ENCODE results near the gene HSBP1. TPM values are rescaled to one million over a fixed set of nuclear protein-coding genes. Genes with fewer than 3 reads are reported as not detected.
A peak's percentile ranks its signal among the peaks of the same experiment; 100 is the strongest.

Gene HSBP1
- total RNA-seq, 1 donor from 2014 or later = 87.6 TPM

DNA sequence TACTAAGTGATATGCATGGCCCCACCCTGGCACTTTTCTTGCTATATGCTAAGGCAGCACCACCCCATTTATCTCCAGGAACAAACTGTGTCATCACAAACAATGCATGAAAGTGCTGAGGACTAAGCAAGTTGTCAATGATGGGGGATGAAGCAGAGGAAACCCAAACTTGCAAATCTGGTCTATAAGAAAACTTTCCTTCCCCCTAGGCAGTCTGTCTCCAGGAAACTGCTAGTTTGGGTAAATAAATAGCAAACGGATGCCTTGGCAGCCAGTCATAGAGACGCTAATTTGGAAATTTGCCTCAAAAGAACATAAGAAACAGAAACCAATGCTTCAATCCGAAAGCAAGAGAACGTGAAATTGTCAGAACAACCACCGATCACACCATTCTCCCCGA lies 5.6 kb upstream of the HSBP1 start:
- peaks cover 5% of the 10 kb centered on the region for H3K4me1 Mint-ChIP-seq
- no peak overlapping the region for H3K4me3 Mint-ChIP-seq
- H3K9ac ChIP-seq = no peak overlapping the region
- no peak for DNase-seq (ENCODE audit: low spot score)
- H2AFZ ChIP-seq (replicated peaks) = peak overlapping the region; percentile 60
- H4K20me1 ChIP-seq (ENCODE audit: low read depth) = no peaks in the 10 kb centered on the region
- H3K36me3 ChIP-seq = no peaks in the 10 kb centered on the region
- no peak for TF ChIP-seq EZH2 (IDR thresholded peaks at IDR 0.05)
- no peak for TF ChIP-seq EZH2phosphoT487 (IDR thresholded peaks at IDR 0.05)
- no peak for TF ChIP-seq CTCF (IDR thresholded peaks at IDR 0.05)
- H3K27ac Mint-ChIP-seq = no peak overlapping the region
- H3K27me3 ChIP-seq = no peaks in the 10 kb centered on the region
- no peaks in the 10 kb centered on the region for H3K9me3 ChIP-seq (ENCODE audit: low read depth)
- H3K36me3 Mint-ChIP-seq = peaks cover 2% of the 10 kb centered on the region
- no peaks in the 10 kb centered on the region for H3K4me1 ChIP-seq
- H3F3A ChIP-seq (ENCODE audit: low read depth) = no peaks in the 10 kb centered on the region
- no peak overlapping the region for H3K4me3 ChIP-seq
- H3K27me3 Mint-ChIP-seq (ENCODE audit: insufficient read depth, low read depth) = peaks cover 6% of the 10 kb centered on the region
- H3K4me2 ChIP-seq = no peak overlapping the region
- H3K27ac ChIP-seq = no peak overlapping the region
- H3K9me3 Mint-ChIP-seq = peaks cover 2% of the 10 kb centered on the region
- no peaks in the 10 kb centered on the region for H3K79me2 ChIP-seq (ENCODE audit: low read depth)

DNA sequence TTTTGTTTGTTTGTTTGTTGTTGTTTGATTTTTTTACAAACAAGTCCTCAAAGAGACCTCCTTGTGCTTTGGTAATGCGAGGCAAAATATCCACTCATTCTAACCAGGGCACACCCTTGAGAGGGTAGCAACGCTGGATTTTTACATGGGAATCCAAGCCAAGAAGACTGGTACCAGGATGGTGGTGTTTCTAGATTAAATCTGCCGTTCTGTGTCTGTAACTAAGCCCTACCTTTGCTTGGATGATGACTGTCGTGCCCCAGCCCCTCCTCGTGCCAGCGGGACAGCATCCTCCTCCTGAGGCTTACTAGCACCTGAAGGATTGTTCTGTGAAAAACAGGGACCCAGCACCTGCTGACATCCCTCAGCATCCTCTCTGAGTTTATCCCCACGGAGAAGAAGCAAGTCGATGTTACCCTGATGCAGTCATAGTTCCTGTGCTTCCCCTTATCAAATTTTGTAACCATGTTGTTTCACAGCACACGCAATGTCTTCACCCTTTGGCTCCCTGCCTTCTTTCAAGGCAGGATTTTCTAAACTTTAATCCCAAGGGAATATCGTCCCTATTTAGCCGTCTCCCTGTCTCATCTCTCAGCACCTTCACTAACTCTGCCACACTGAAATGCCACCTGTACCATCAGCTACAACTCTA lies 5.1 kb upstream of the HSBP1 start:
- Histone ChIP-seq H3F3A (ENCODE audit: low read depth) (no peaks in the 10 kb centered on the region), H3K4me2 (no peak overlapping the region), H3K27ac (no peak overlapping the region), H2AFZ (replicated peaks) (peak overlapping the region; percentile 60), H3K27me3 (no peaks in the 10 kb centered on the region), H3K79me2 (ENCODE audit: low read depth) (no peaks in the 10 kb centered on the region), H3K9me3 (ENCODE audit: low read depth) (no peaks in the 10 kb centered on the region), H4K20me1 (ENCODE audit: low read depth) (no peaks in the 10 kb centered on the region), H3K4me1 (no peaks in the 10 kb centered on the region), H3K9ac (no peak overlapping the region), H3K36me3 (no peaks in the 10 kb centered on the region), H3K4me3 (no peak overlapping the region)
- Mint-ChIP-seq H3K27ac (no peak overlapping the region), H3K4me3 (no peak overlapping the region), H3K36me3 (peaks cover 3% of the 10 kb centered on the region), H3K4me1 (peaks cover 7% of the 10 kb centered on the region), H3K9me3 (peaks cover 4% of the 10 kb centered on the region), H3K27me3 (ENCODE audit: insufficient read depth, low read depth) (peaks cover 10% of the 10 kb centered on the region)
- DNase-seq (ENCODE audit: low spot score) = no peak
- TF ChIP-seq EZH2phosphoT487 (IDR thresholded peaks at IDR 0.05) (no peak), EZH2 (IDR thresholded peaks at IDR 0.05) (no peak), CTCF (IDR thresholded peaks at IDR 0.05) (no peak)

- H3K4me2 ChIP-seq = no peak overlapping the region
- H3K36me3 ChIP-seq = no peaks in the 10 kb centered on the region
- H3K27ac ChIP-seq = no peak overlapping the region
- H3K9me3 ChIP-seq (ENCODE audit: low read depth) = no peaks in the 10 kb centered on the region
- TF ChIP-seq EZH2phosphoT487 (IDR thresholded peaks at IDR 0.05) = no peak
- TF ChIP-seq EZH2 (IDR thresholded peaks at IDR 0.05) = no peak
- TF ChIP-seq CTCF (IDR thresholded peaks at IDR 0.05) = no peak
- H3F3A ChIP-seq (ENCODE audit: low read depth) = no peaks in the 10 kb centered on the region
- H3K4me3 ChIP-seq = no peak overlapping the region
- no peaks in the 10 kb centered on the region for H3K27me3 ChIP-seq
- no peak overlapping the region for H3K9ac ChIP-seq
- H3K27me3 Mint-ChIP-seq (ENCODE audit: insufficient read depth, low read depth) = peaks cover 10% of the 10 kb centered on the region
- H3K4me1 ChIP-seq = peaks cover under 1% of the 10 kb centered on the region
- peaks cover 8% of the 10 kb centered on the region for H3K79me2 ChIP-seq (ENCODE audit: low read depth)
- H3K4me3 Mint-ChIP-seq = no peak overlapping the region
- no peak overlapping the region for H3K27ac Mint-ChIP-seq
- peak overlapping the region; percentile 69 for H2AFZ ChIP-seq (replicated peaks)
- peaks cover 12% of the 10 kb centered on the region for H3K4me1 Mint-ChIP-seq
- no peak for DNase-seq (ENCODE audit: low spot score)
- H4K20me1 ChIP-seq (ENCODE audit: low read depth) = peaks cover 6% of the 10 kb centered on the region
- H3K9me3 Mint-ChIP-seq = peaks cover 4% of the 10 kb centered on the region
- H3K36me3 Mint-ChIP-seq = peaks cover 3% of the 10 kb centered on the region
These were observed 4.0 kb upstream of the HSBP1 start for GRCh38 chr16:83803811-83804210.

All from neural progenitor cell (in vitro differentiated cells).